GM19238 (cell line): ENCODE data around the gene LACRT.

Experiments used
- DNase-seq: peaks from one replicate; pipeline ENCODE4 v3.0.0; 2011; ENCODE audit warnings: low spot score; ENCODE audit not compliant: insufficient read length

The LACRT gene

GRCh38 chr12:54602661-54603060, 32.0 kb downstream of the LACRT start:
- DNase-seq: no peak

GRCh38 chr12:54601841-54602240, 32.9 kb downstream of the LACRT start:
- no peak for DNase-seq

- no peak for DNase-seq
These were observed 35.7 kb downstream of the LACRT start for GRCh38 chr12:54598970-54599369.

- DNase-seq: no peak
These were observed 38.2 kb downstream of the LACRT start for GRCh38 chr12:54596526-54596946.

- no peak for DNase-seq
These were observed 39.2 kb downstream of the LACRT start for GRCh38 chr12:54595471-54595870.

GRCh38 chr12:54593725-54594124, 41.0 kb downstream of the LACRT start:
- no peak for DNase-seq

- no peak for DNase-seq
These were observed 41.6 kb downstream of the LACRT start for GRCh38 chr12:54593135-54593534.

- no peak for DNase-seq
These were observed 42.4 kb downstream of the LACRT start for GRCh38 chr12:54592316-54592715.

- no peak for DNase-seq
These were observed 43.6 kb downstream of the LACRT start for GRCh38 chr12:54590978-54591591.

- DNase-seq: no peak
These were observed 44.7 kb downstream of the LACRT start for GRCh38 chr12:54589964-54590363.

- DNase-seq: no peak
These were observed 45.8 kb downstream of the LACRT start for GRCh38 chr12:54588890-54589267.

- DNase-seq: no peak
These were observed 46.4 kb downstream of the LACRT start, which contains the start of gene PPP1R1A for GRCh38 chr12:54588110-54588889. PPP1R1A (minus strand) TSS chr12:54588659; CDS start chr12:54588488, 171 bp downstream.

GRCh38 chr12:54587315-54587873, 47.3 kb downstream of the LACRT start:
- DNase-seq: no peak

- no peak for DNase-seq
These were observed 48.1 kb downstream of the LACRT start for GRCh38 chr12:54586620-54587019.

- no peak for DNase-seq
These were observed 49.5 kb downstream of the LACRT start for GRCh38 chr12:54585243-54585642.

GRCh38 chr12:54584128-54584527, 50.6 kb downstream of the LACRT start:
- DNase-seq: no peak

GRCh38 chr12:54583726-54584125, 51.0 kb downstream of the LACRT start:
- no peak for DNase-seq

GRCh38 chr12:54581412-54581811, 53.3 kb downstream of the LACRT start:
- DNase-seq: no peak
